Liver (tissue), 3 donors: ENCODE measurements around the gene KAZALD1.
A peak's percentile ranks its signal among the peaks of the same experiment; 100 is the strongest.

ENCODE experiments used
- ATF3 ChIP-seq: IDR thresholded peaks from 2 replicates; pipeline ENCODE4 v1.6.1; 2016; ENCODE audit warnings: antibody characterized with exemption
- EGR1 ChIP-seq, 2 donors: IDR thresholded peaks; 2 replicates each; pipeline ENCODE4 v1.6.1; 2016 to 2018; ENCODE audit warnings: antibody characterized with exemption in 2 of 2, low read depth in 2 of 2
- FOXA1 ChIP-seq: IDR thresholded peaks from 2 replicates; pipeline ENCODE4 v1.6.1; 2016; ENCODE audit warnings: antibody characterized with exemption
- FOXA2 ChIP-seq: IDR thresholded peaks from 2 replicates; pipeline ENCODE4 v1.6.1; 2016; ENCODE audit warnings: antibody characterized with exemption
- GABPA ChIP-seq, 2 donors: IDR thresholded peaks in 1 of 2; conservative IDR thresholded peaks in 1 of 2; 2 replicates each; pipeline ENCODE4 v1.6.1; 2016; ENCODE audit warnings: antibody characterized with exemption in 2 of 2, mild to moderate bottlenecking in 1 of 2, moderate library complexity in 1 of 2
- JUND ChIP-seq, 2 donors: IDR thresholded peaks; 2 replicates each; pipeline ENCODE4 v1.6.1; 2016; ENCODE audit warnings: antibody characterized with exemption in 2 of 2
- MAX ChIP-seq: IDR thresholded peaks from 2 replicates; pipeline ENCODE4 v1.6.1; 2016; ENCODE audit warnings: antibody characterized with exemption
- RAD21 ChIP-seq, 2 donors: IDR thresholded peaks; 2 replicates each; pipeline ENCODE4 v1.6.1; 2016; ENCODE audit warnings: antibody characterized with exemption in 2 of 2, mild to moderate bottlenecking in 2 of 2
- REST ChIP-seq: IDR thresholded peaks from 2 replicates; pipeline ENCODE4 v1.6.1; 2016; ENCODE audit warnings: antibody characterized with exemption, mild to moderate bottlenecking
- RXRA ChIP-seq, 2 donors: IDR thresholded peaks; 2 replicates each; pipeline ENCODE4 v1.6.1; 2017 to 2018; ENCODE audit warnings: antibody characterized with exemption in 2 of 2, mild to moderate bottlenecking in 1 of 2
- SP1 ChIP-seq: IDR thresholded peaks from 2 replicates; pipeline ENCODE4 v1.6.1; 2018; ENCODE audit warnings: antibody characterized with exemption, mild to moderate bottlenecking
- TAF1 ChIP-seq: conservative IDR thresholded peaks from 2 replicates; pipeline ENCODE4 v1.6.1; 2016; ENCODE audit warnings: antibody characterized with exemption, mild to moderate bottlenecking
- YY1 ChIP-seq: IDR thresholded peaks from 2 replicates; pipeline ENCODE4 v1.6.1; 2016; ENCODE audit warnings: antibody characterized with exemption, mild to moderate bottlenecking
- TF ChIP-seq, protein P1 (sequence below): fragments of 150-350 bp; IDR thresholded peaks from 2 replicates; pipeline ENCODE4 v1.5.1; 2017; ENCODE audit warnings: improper control_type of control experiment, low read depth, low read length; ENCODE audit not compliant: missing input control
- donor health status: healthy.
- donor health status: healthy.

GRCh38 chr10:101080933-101081931 is 19.4 kb downstream of the KAZALD1 start:
- TF ChIP-seq, protein P1, sequence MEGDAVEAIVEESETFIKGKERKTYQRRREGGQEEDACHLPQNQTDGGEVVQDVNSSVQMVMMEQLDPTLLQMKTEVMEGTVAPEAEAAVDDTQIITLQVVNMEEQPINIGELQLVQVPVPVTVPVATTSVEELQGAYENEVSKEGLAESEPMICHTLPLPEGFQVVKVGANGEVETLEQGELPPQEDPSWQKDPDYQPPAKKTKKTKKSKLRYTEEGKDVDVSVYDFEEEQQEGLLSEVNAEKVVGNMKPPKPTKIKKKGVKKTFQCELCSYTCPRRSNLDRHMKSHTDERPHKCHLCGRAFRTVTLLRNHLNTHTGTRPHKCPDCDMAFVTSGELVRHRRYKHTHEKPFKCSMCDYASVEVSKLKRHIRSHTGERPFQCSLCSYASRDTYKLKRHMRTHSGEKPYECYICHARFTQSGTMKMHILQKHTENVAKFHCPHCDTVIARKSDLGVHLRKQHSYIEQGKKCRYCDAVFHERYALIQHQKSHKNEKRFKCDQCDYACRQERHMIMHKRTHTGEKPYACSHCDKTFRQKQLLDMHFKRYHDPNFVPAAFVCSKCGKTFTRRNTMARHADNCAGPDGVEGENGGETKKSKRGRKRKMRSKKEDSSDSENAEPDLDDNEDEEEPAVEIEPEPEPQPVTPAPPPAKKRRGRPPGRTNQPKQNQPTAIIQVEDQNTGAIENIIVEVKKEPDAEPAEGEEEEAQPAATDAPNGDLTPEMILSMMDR = no peak
- TF ChIP-seq RAD21 (IDR thresholded peaks at IDR 0.05) = no peak
- peak; percentile 99 for TF ChIP-seq REST
- TF ChIP-seq FOXA1 = no peak
- TF ChIP-seq SP1 = no peak
- no peak for TF ChIP-seq ATF3
- TF ChIP-seq RXRA (IDR thresholded peaks at IDR 0.05) = no peak
- no peak for TF ChIP-seq GABPA (IDR thresholded peaks at IDR 0.05 in 1 of 2, conservative IDR thresholded peaks at IDR 0.05 in 1 of 2)
- TF ChIP-seq JUND (IDR thresholded peaks at IDR 0.05) = no peak
- TF ChIP-seq EGR1 (IDR thresholded peaks at IDR 0.05; ENCODE audit: low read depth in 2 of 2) = no peak
- no peak for TF ChIP-seq YY1
- TF ChIP-seq MAX = no peak
- TF ChIP-seq FOXA2 = no peak
- TF ChIP-seq TAF1 = no peak
